ENCODE measurements around the gene MACROH2A1.

MACROH2A1 gene

DNA sequence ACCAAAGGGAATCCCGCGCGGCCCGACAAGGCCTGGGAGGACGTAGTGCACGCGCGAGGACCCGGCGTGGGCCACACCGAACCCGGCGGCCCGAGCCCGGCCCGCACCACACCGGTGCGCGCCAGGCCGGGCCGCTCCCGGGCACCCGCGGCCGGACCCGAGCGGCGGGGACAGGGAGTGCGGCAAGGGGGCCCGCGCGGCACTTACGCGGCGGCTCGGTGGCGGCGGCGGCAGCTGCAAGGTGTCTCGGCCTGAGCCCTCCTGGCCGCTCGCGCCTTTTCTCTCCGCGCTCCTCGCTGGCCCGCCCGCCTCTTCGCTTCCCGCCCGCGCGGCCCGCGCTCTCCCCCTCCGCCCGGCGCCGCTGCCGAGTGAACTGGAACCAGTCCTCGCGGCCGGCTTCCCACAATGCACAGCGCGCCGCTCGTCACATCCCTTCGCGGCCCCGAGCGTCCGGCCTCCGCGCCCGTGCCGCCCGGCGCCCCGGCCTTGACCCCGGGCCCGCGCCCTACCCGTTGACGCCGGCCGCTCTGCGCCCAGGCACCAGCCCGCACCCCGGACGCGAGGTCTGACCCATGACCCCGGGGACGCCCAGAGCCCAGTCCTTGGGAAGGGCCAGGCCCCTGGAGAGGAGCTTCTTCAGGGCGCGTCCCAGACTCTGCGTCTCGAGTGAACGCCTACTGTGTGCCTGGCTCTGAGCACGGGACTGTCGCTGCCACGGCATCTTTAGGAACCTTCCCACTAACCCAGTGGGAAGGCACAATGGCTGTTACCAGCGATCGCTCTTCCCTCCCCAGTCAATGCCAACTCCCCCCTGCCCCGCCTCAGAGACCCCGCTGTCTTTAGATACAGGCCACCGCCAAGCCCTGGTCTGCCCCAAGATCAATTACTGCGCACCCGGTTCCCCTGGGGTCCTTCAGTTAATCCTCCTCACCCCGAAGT, at the start of gene MACROH2A1:
Gene MACROH2A1, minus strand, starts transcription at position 377 of the 939 bp plus-strand sequence. CDS start 10,138 bp downstream, outside the sequence.
- Histone ChIP-seq H3K9ac (ENCODE audit: low read length) (peak within 1 kb of the TSS; percentile 99), H3K36me3 (ENCODE audit: control insufficient read depth, insufficient read depth, low read length) (no peaks in the 10 kb centered on the region), H3K27ac (ENCODE audit: low read depth, low read length) (peak within 1 kb of the TSS; percentile 97), H3K27me3 (ENCODE audit: control insufficient read depth, insufficient read depth, low read length) (no peaks in the 10 kb centered on the region), H3K4me3 (ENCODE audit: low read length) (peak within 1 kb of the TSS; percentile 97), H3K4me1 (ENCODE audit: control insufficient read depth, insufficient read depth, low read length) (peaks cover 12% of the 10 kb centered on the region)

DNA sequence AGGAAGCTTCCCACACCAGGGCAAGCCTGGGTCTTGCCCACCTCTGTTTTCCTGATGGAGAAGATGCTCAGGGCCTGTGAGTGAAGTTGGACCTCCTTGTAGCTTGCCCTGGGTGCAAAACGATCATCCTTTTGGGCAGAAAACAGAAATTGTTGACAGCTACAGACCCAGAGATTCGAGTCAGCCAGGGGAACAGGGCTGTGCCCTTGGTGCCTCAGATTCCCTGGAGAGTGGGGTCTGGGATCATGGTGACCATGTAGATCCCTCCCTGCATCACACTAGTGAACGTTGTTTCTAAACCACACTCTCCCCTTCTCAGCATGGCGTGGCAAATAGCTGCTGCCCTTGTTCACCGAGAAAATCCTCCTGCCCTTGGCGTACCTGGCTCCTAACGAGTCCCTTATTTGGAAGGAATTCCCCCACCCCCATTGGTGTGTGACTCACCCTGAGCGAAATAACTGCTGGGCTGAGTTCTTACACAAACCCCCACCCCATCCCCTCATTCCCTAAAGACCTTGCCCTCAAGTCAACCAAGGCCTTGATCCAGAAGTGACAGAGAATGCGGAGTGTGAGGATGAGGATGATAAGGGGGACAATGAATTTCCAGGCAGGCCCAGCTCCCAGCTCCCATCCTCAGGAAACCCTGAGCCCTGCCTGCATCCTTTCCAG, 49.2 kb upstream of the MACROH2A1 start:
- no peak overlapping the region for H3K27ac ChIP-seq (ENCODE audit: low read depth, low read length)
- H3K9ac ChIP-seq (ENCODE audit: low read length): no peak overlapping the region
- no peaks in the 10 kb centered on the region for H3K27me3 ChIP-seq (ENCODE audit: control insufficient read depth, insufficient read depth, low read length)
- no peak overlapping the region for H3K4me3 ChIP-seq (ENCODE audit: low read length)
- H3K36me3 ChIP-seq (ENCODE audit: control insufficient read depth, insufficient read depth, low read length): no peaks in the 10 kb centered on the region
- no peaks in the 10 kb centered on the region for H3K4me1 ChIP-seq (ENCODE audit: control insufficient read depth, insufficient read depth, low read length)

DNA sequence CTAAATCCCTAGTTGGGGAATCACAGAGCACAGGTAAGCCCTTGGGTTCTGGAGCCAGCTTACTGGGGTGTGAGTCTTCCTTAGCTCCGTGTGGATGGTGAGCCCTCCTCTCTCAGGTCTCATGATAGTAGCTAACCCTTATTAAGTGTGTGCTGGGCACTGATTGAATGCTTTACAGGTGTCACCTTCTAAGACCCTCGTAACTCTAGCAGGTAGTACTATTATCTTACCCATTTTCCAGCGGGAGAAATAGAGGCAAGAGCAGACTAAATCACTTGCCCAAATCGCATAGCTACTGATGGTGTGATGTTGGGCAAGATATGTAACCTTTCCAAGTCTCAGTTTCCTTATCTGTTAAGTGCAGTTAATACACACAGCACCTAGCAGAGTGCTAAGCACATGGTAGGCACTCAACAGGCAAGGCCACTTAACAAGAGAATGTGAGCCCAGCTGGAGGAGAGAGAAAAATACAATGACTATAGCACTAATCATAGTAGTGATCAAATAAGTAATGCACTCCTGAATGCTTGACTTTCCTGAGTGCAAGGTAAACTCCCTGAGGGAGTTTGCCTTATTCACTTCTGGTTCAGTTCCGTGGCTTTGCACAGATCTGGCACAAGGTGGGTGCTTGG, 48.4 kb upstream of the MACROH2A1 start, which contains the start of gene DCANP1:
Gene DCANP1, minus strand, starts transcription at position 51 of the 632 bp plus-strand sequence. CDS start 240 bp downstream, outside the sequence.
- H3K4me1 ChIP-seq (ENCODE audit: control insufficient read depth, insufficient read depth, low read length): no peaks in the 10 kb centered on the region
- no peak within 1 kb of the TSS for H3K9ac ChIP-seq (ENCODE audit: low read length)
- H3K27me3 ChIP-seq (ENCODE audit: control insufficient read depth, insufficient read depth, low read length): no peaks in the 10 kb centered on the region
- no peak within 1 kb of the TSS for H3K27ac ChIP-seq (ENCODE audit: low read depth, low read length)
- no peak within 1 kb of the TSS for H3K4me3 ChIP-seq (ENCODE audit: low read length)
- no peaks in the 10 kb centered on the region for H3K36me3 ChIP-seq (ENCODE audit: control insufficient read depth, insufficient read depth, low read length)

DNA sequence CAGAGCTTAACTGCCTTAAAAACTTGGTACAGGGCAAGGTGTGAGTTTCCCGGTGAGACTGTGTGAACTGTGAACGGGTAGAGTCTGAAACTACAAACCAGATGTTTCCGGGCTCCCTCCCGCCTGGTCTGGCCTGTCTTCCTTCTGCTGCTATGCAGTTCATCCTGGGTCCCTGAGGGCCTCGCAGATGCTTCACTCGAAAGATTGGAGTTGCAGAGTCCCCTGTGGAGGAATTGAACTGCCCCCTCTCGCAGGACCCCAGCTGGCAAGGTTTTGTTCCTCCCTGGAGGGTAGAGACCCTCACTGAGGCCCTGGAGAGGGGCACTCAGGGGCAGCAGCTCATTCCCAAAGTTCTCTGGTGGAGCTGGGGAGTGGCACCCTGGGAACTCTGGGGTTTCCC, 47.6 kb upstream of the MACROH2A1 start:
- no peak overlapping the region for H3K9ac ChIP-seq (ENCODE audit: low read length)
- H3K27me3 ChIP-seq (ENCODE audit: control insufficient read depth, insufficient read depth, low read length): no peaks in the 10 kb centered on the region
- no peaks in the 10 kb centered on the region for H3K4me1 ChIP-seq (ENCODE audit: control insufficient read depth, insufficient read depth, low read length)
- H3K4me3 ChIP-seq (ENCODE audit: low read length): no peak overlapping the region
- no peaks in the 10 kb centered on the region for H3K36me3 ChIP-seq (ENCODE audit: control insufficient read depth, insufficient read depth, low read length)
- no peak overlapping the region for H3K27ac ChIP-seq (ENCODE audit: low read depth, low read length)

DNA sequence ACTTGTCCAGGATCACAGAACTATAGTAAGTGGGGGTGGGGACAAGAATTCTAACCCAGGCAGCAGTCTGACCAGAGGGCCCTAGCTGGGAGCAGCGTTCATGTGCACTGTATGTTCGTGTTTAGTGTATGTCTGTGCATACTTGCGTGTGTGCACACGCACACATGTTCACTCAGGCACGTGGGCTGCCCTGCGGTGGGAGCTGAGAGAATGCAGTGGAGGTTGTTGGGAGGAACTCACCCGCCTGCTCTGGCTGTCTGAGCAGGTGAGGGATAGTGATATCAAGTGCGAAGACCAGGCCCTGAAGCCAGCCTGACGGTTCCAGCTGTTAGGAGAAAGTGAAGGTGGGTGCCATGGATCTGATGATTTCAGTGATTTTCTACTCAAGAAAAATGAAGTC, 47.2 kb upstream of the MACROH2A1 start:
- H3K36me3 ChIP-seq (ENCODE audit: control insufficient read depth, insufficient read depth, low read length): no peaks in the 10 kb centered on the region
- no peaks in the 10 kb centered on the region for H3K4me1 ChIP-seq (ENCODE audit: control insufficient read depth, insufficient read depth, low read length)
- H3K27me3 ChIP-seq (ENCODE audit: control insufficient read depth, insufficient read depth, low read length): no peaks in the 10 kb centered on the region
- H3K9ac ChIP-seq (ENCODE audit: low read length): no peak overlapping the region
- H3K4me3 ChIP-seq (ENCODE audit: low read length): no peak overlapping the region
- no peak overlapping the region for H3K27ac ChIP-seq (ENCODE audit: low read depth, low read length)

DNA sequence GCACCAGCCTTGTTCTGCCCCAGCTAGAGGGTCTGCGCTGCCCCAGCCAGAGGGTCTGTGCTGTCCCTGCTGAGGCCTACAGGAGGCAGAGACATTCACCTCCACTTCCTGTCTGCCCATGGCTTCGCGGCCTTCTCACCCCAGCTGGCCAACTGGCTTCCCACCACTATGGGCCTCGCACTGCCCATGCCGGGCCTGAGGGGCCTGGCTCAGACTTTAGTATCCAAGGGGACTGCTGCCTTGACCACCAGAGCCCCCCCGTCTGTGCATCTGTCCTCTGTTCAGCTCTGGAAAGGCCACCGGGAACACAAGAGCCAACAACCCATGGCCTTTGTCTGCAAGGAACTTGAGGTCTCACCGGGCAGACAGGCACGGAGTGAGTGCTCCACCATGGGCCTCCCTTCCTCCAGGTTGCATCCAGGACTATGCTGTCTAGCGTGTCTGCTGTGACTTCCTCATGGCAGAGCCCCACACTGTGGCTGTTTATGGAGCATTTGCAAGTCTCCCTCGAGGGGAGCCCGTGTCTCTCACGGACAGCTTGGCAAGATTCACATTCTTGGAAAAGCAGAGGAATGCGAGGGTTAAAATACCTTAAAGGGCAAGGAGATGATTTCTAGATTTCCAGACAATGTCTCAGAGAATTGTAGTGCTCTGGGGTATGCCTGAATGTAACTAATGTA, 46.4 kb upstream of the MACROH2A1 start:
- Histone ChIP-seq H3K27ac (ENCODE audit: low read depth, low read length) (no peak overlapping the region), H3K9ac (ENCODE audit: low read length) (no peak overlapping the region), H3K4me1 (ENCODE audit: control insufficient read depth, insufficient read depth, low read length) (no peaks in the 10 kb centered on the region), H3K27me3 (ENCODE audit: control insufficient read depth, insufficient read depth, low read length) (no peaks in the 10 kb centered on the region), H3K36me3 (ENCODE audit: control insufficient read depth, insufficient read depth, low read length) (no peaks in the 10 kb centered on the region), H3K4me3 (ENCODE audit: low read length) (no peak overlapping the region)

DNA sequence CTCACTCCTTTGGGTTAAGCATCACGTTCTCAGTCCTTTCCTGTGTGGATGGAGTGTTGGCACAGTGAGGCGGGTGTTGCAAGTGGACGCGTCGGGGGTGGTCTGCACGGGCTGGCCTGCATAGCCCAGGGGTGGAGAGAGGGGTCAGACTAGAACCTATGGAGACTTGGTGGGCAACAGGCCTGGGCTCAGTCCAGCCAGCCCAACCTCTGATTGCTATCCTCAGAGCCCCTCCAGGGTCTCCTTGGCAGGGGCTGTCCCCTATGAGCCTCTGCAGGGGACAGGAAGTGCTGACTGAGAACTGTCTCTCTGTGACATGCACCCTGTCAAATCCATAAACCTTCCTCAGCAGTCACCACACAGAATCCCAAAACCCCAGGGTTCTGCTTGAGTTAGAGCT, 45.9 kb upstream of the MACROH2A1 start:
- no peaks in the 10 kb centered on the region for H3K27me3 ChIP-seq (ENCODE audit: control insufficient read depth, insufficient read depth, low read length)
- no peaks in the 10 kb centered on the region for H3K4me1 ChIP-seq (ENCODE audit: control insufficient read depth, insufficient read depth, low read length)
- no peak overlapping the region for H3K27ac ChIP-seq (ENCODE audit: low read depth, low read length)
- H3K36me3 ChIP-seq (ENCODE audit: control insufficient read depth, insufficient read depth, low read length): no peaks in the 10 kb centered on the region
- no peak overlapping the region for H3K9ac ChIP-seq (ENCODE audit: low read length)
- no peak overlapping the region for H3K4me3 ChIP-seq (ENCODE audit: low read length)

DNA sequence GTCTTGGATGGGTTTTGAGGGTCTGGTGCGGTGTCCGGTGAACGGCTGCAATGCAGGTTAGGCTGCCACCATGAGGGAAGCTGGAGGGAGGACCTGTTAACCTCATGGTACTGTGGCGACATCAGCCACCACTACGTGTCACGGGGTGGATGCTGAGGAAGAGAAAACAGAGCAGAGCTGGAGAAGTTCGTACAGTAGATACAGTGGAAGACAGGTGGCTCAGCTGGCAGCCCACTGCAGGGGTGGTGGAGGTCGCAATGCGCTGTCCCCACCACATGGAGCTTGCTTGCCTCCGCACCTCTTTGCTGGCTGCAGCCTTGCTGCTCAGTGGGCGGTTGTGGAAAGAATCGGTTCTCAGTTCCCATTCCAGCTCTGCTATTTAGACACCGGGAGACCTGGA, 45.3 kb upstream of the MACROH2A1 start:
- no peak overlapping the region for H3K4me3 ChIP-seq (ENCODE audit: low read length)
- H3K27ac ChIP-seq (ENCODE audit: low read depth, low read length): no peak overlapping the region
- H3K36me3 ChIP-seq (ENCODE audit: control insufficient read depth, insufficient read depth, low read length): no peaks in the 10 kb centered on the region
- no peaks in the 10 kb centered on the region for H3K4me1 ChIP-seq (ENCODE audit: control insufficient read depth, insufficient read depth, low read length)
- no peaks in the 10 kb centered on the region for H3K27me3 ChIP-seq (ENCODE audit: control insufficient read depth, insufficient read depth, low read length)
- no peak overlapping the region for H3K9ac ChIP-seq (ENCODE audit: low read length)

DNA sequence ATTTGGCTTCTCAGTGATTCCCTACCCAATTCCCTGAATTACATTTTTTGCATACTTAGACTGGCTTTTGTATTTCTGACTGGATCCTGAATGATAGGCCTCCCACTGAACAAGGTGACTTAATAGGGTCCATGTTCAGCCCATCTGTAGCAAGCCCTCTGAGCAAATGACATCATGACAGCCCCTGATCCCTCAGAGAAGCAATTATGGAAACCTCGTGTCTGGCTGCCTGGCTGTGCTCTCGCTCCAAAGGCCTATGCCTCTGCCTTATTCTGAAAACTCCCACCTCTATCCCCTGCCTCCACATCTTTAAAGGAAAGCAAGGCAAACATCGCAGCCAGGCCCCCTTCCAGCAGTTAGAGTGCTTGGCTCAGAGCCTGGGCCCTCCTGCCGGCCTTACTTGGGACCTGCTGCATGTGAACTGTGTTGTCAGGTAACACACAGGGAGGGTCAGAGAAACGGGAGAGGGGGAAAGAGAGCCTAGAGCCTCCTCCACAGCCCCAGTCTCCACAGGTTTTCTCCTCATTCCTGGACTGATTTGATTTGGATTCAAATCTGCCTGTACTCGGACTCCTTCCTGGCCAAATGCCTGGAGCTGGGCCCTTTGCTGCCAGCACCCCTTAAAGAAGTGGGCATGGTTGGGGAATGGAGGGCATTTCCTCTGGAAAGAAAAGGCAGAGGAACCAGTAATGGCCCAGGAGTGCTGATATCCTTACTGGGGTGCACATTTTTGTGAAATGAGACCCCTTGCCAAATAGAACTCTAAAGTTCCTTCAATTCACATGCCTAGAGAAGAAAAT, 44.3 kb upstream of the MACROH2A1 start:
- no peaks in the 10 kb centered on the region for H3K27me3 ChIP-seq (ENCODE audit: control insufficient read depth, insufficient read depth, low read length)
- H3K4me3 ChIP-seq (ENCODE audit: low read length): no peak overlapping the region
- H3K9ac ChIP-seq (ENCODE audit: low read length): no peak overlapping the region
- peaks cover 1% of the 10 kb centered on the region for H3K4me1 ChIP-seq (ENCODE audit: control insufficient read depth, insufficient read depth, low read length)
- no peaks in the 10 kb centered on the region for H3K36me3 ChIP-seq (ENCODE audit: control insufficient read depth, insufficient read depth, low read length)
- no peak overlapping the region for H3K27ac ChIP-seq (ENCODE audit: low read depth, low read length)

DNA sequence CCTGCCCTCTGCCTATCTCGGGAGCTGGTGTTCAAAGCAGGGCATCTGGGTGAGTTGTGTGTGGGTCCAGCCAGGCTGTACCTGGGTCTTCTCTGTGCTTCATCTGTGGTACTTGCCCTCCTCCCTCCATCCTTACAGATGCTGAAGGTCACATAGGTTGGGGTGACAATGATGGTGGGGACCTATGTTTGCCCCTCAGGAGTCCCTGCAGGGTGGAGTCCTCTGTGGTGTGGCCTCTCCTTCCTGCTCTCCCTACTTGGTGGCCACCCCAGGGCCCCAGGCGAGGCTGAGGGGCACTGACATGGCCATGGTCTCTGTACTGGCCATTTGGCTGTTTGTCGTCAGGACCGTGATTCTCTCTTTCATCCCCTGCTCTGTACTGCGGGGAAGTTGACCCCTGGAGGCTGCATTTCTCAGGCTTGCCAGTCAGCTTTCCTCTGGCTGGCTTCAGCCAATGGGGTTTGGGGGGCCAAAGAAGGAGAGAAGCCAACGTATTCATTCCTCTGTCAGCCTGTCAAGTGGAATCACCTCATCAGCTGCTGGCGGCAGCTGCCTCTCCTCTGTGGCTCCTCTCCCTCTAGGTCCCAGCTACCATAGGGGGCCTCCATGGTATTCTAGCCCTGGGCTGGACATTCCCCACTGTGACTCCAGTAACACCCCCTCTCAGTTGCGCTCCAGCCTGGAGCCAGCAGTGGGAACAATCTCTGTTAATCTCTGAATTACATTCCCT, 43.6 kb upstream of the MACROH2A1 start:
- Histone ChIP-seq H3K27me3 (ENCODE audit: control insufficient read depth, insufficient read depth, low read length) (no peaks in the 10 kb centered on the region), H3K9ac (ENCODE audit: low read length) (no peak overlapping the region), H3K27ac (ENCODE audit: low read depth, low read length) (no peak overlapping the region), H3K4me3 (ENCODE audit: low read length) (no peak overlapping the region), H3K4me1 (ENCODE audit: control insufficient read depth, insufficient read depth, low read length) (peaks cover 3% of the 10 kb centered on the region), H3K36me3 (ENCODE audit: control insufficient read depth, insufficient read depth, low read length) (no peaks in the 10 kb centered on the region)

DNA sequence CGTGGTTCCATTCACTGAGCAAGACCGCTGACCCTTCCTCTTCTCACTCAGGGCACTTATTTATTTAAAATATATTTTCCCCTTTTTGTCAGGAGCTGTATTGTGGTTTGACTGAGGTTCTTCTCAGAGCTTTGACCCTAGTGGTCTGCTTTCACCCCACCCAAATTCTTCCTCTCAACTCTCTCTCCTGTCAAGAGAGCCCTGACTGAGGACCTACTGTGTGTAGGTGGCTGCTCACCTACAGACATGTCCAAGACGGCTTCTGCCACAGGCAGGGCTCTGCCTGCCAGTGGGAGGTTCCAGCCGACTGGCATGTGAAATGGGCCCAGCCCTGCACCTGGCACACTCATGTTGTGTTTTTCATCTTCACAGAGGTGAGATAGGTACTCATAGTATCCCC, 42.9 kb upstream of the MACROH2A1 start:
- peaks cover 3% of the 10 kb centered on the region for H3K4me1 ChIP-seq (ENCODE audit: control insufficient read depth, insufficient read depth, low read length)
- H3K36me3 ChIP-seq (ENCODE audit: control insufficient read depth, insufficient read depth, low read length): no peaks in the 10 kb centered on the region
- no peak overlapping the region for H3K4me3 ChIP-seq (ENCODE audit: low read length)
- H3K27ac ChIP-seq (ENCODE audit: low read depth, low read length): no peak overlapping the region
- H3K27me3 ChIP-seq (ENCODE audit: control insufficient read depth, insufficient read depth, low read length): no peaks in the 10 kb centered on the region
- no peak overlapping the region for H3K9ac ChIP-seq (ENCODE audit: low read length)
